PC-3 (cell line): Measurements from ENCODE around the gene TRIM33.

Experiments
- CTCF ChIP-seq: fragments of 300-600 bp; sonication (generic); conservative IDR thresholded peaks from 2 replicates; pipeline ENCODE4 v1.5.1; 2017; ENCODE audit warnings: antibody characterized with exemption, low read depth, mild to moderate bottlenecking, low read length
- EZH2phosphoT487 ChIP-seq: fragments of 300-600 bp; sonication (generic); IDR thresholded peaks from 2 replicates; pipeline ENCODE4 v1.6.1; 2018; ENCODE audit warnings: mild to moderate bottlenecking, antibody characterized with exemption, low read length, borderline replicate concordance

- TF ChIP-seq CTCF = no peak
- TF ChIP-seq EZH2phosphoT487 = no peak
These were observed 124.6 kb downstream of the TRIM33 start for GRCh38 chr1:114386129-114387009.
